G401 (cell line): Measurements from ENCODE around the gene GPS2. TPM values are rescaled to one million over a fixed set of nuclear protein-coding genes. Genes with fewer than 3 reads are reported as not detected.

ENCODE experiments used
- DNase-seq: peaks from one replicate; pipeline ENCODE4 v3.0.0-alpha.2; 2015; ENCODE audit warnings: low spot score
- in situ Hi-C: cut with HindIII; loops from 2 replicates; pipeline ENCODE4 v1.10.0; 2016; ENCODE audit warnings: low sequenced_read_pairs, mixed read lengths
- total RNA-seq: library from RNA; depleted of rRNA; stranded (reverse); fragments of >200 nt; shearing (Covaris generic); gene quantifications from 2 replicates; pipeline ENCODE4 v1.2.3, GENCODE V29; 2014

Gene GPS2
- total RNA-seq, 1 experiment from 2014 or later = 109 TPM

- in situ Hi-C loops = loop anchor here (10.0 kb wide), 1 partner anchor 98 kb away; no protein-coding TSS in a partner anchor
- DNase-seq = no peak
Measured at GRCh38 chr17:7322520-7323194, 7.5 kb upstream of the GPS2 start.

DNA sequence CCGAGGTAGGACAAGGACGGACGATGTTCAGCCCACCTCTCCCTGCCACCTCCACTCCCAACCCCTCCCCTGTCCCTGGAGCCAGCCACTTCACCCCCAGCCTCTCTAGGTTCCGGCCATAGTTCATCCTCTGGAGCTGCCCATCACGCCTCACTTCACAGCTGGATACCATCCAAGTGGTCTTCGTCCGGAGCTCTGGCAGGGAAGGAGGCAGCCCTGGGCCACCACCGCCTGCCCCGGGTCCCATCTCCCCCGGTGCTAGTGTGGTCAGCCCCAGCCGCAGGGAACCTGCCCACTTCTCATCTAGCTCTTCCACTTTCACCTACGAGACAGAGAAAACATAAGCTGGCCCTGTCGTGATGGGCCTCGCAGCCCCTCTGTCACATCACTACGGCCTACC lies 6.3 kb upstream of the GPS2 start:
- DNase-seq = no peak
- in situ Hi-C loops = loop anchor here (10.0 kb wide), 1 partner anchor 97 kb away; no protein-coding TSS in a partner anchor

GRCh38 chr17:7318121-7318860 lies 3.1 kb upstream of the GPS2 start:
- no peak for DNase-seq
- in situ Hi-C loops = no loop called here

DNA sequence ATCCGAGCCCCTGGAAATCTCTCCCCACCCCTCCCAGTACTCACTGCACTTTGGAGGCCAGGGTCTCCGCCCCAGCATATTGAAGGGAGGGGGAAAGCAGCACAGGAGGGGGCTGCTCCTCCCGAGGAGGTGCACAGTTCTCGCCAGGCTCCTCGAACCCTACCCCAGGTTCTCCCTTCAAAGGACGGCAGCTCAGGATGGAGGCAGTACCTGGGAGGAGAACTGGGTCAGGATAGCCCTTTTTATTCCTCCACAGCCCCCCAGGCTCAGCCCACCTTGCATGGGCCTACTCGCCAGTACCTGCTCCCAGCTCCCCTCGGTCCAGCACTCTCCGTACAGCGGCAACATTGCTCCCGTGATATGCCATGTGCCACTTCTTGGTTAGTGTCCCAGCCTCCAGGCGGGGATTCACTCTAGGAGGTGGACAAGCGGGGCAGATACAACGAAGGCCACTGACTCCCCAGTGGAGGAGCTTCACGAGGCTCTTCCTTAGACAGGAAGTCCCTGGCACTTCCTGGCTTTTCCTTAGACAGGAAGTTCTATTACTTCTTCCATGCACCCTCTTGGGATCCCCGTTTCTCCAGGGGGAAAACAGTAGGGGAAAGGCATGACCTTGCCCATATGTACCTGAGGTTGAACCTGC lies 2.1 kb upstream of the GPS2 start:
- in situ Hi-C loops = no loop called here
- DNase-seq = no peak

DNA sequence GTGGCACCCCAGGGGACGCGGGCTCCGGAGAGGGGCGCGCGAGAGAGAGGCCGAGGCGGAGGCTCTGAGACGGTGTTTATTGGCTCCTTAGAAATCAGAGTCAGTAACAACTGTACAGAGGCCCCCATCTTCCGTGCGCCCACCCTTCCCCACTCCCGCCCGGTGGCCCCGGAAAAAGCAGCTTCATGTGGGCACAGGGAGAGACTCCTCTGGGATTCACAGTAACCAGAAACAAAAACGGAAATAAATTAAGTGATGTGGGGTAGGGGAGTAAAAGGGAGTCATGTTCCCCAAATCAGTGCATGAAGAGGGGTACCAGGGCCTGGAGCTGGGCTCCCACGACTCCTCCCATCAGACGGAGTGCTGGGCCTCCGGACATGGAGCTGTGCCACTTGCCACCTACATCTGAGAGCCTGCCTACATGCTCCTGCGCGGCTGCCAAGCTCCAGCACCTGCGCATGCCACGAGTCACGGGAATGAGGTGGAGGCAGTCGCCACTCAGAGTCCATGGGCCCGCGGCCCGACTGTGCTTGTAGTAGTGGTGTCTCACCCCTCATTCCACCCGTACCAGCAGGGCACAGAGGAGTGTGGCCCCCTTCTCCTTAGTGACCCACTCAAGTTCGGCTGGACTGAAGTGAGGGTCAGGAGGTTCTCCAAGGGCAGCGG lies 543 bp upstream of the GPS2 start:
- DNase-seq = no peak
- in situ Hi-C loops = no loop called here

- in situ Hi-C loops = no loop called here
- DNase-seq = no peak
Measured at GRCh38 chr17:7313890-7314718, 1.1 kb downstream of the GPS2 start.

GRCh38 chr17:7313088-7313889 lies 1.9 kb downstream of the GPS2 start:
- DNase-seq = peak; percentile 14
- in situ Hi-C loops = no loop called here

DNA sequence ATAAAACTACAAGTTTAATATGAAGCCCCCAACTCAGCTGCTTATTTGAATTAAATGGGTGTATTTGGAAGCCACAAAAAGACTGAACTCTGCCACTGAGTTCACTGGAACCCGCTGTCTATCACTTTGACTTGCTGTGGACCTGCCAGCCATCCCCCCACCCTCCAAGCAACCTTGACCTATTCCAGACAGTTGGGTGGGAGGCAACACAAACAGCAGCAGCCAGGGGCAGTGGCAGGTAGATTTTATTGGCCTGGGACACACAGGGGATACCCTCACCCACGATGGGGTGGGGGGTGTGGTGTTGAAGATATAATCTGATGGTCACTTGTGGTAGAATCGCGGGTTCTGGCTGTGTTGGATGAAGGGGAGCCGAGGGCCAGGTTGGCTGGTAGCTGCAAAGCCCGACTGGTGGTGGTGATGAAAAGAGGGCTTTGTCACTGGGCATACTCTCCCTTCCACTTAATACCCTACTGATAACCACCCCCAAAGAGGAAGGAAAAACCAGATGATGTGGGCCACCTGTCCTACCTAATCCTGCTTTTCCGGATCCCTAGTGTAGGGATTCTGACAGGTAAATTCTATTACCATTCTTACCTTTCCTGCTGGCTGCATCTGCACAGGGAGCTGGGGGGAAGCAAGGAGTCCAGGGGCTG lies 2.6 kb downstream of the GPS2 start:
- DNase-seq = no peak
- in situ Hi-C loops = no loop called here

- in situ Hi-C loops = no loop called here
- DNase-seq = no peak
Measured at GRCh38 chr17:7311110-7311705, 4.0 kb downstream of the GPS2 start.

DNA sequence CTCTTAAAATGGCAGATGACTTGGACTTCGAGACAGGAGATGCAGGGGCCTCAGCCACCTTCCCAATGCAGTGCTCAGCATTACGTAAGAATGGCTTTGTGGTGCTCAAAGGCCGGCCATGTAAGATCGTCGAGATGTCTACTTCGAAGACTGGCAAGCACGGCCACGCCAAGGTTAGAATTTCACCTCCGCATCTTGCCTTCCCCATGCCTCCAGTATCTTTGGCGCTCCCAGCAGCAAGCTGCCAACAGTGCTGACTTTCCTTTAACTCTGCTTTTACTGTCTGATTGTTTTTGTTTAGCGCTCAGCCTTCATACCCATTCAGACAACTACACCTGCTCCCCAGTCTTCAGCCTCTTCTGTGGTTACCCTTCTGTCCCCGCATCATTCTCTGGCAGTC lies 5.5 kb downstream of the GPS2 start:
- in situ Hi-C loops = no loop called here
- no peak for DNase-seq

DNA sequence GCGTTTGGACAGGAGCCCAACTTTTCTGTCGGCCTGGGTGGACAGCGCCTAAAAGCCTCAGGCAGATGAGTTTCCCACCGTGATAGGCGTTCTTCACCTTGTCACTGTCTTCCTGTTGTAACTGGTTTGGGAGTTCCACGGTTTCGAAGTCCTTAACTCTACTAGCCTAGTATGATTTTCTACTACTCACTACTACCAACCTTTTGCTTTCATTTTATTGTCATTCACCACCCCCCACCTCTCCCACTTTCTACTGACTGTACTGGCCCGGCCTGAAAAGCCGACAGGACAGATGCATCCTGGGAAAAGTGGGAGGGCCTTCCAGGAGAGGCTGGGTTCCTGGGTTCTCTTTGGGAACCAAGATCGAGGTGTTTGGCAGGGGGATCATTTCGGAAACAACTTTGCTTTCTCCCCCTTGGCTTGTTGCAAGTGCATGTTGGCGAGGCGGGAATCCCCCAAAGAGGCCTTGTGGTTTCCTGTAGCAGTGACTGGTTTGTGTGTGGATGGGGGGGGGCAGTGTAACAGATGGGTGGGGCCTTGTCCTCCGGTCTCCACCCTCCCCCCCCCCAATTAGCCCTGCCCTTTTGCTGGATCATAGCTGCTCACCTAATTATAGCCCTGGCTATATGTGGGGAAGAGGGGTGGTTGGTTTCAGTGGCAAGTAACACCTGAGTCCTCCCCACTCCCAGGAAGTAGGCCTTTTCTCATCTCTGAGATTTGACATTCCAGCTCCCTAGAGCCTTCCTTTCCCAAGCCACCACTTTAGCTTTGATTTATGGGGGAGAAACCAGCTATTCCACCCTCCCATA lies 6.3 kb downstream of the GPS2 start:
- in situ Hi-C loops = no loop called here
- DNase-seq = peak; percentile 73

DNA sequence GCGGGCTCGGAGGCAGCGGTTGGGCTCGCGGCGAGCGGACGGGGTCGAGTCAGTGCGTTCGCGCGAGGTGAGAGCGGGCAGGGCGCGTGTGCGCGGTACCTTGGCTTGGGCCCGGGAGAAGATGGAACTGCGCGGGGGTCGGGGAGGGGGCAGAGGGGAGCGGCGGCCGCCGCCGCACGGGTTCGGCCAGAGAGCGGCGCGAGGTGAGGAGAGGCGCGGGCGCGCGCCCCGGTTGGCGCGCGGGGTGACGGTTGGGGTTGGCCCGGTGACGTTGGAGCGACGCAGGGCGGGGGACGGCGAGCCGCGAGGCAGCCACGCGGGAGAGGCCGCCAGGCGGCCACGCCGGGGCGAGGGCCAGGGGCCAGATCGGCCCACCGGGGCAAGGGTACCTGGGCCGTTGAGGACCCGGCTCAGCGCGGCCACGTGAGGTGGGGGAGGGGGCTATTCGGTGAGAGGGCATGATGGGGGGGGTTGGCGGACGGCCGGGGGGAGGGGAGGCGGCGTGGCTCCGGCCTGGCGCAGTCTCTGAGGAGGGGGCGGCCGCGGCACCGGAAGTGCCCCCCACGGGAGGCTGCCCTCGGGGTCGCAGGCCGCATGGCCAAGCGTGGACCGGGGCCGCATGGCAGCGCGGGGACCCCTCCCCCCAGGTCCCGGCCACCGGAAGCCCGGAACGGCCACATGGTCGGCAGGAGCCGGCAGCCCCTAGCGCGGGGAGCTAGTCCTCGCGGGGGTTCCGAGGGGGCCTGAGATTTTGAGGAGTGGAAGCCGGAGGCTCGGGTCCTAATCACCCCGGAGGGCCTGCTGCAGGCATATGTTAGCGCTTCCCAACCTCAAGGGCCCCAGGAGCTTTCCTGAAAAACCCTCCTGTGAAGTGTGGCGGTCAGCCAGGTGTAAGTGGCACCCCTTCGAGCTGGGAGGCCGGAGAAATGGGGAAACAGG lies 7.2 kb downstream of the GPS2 start:
- in situ Hi-C loops = no loop called here
- DNase-seq = no peak

DNA sequence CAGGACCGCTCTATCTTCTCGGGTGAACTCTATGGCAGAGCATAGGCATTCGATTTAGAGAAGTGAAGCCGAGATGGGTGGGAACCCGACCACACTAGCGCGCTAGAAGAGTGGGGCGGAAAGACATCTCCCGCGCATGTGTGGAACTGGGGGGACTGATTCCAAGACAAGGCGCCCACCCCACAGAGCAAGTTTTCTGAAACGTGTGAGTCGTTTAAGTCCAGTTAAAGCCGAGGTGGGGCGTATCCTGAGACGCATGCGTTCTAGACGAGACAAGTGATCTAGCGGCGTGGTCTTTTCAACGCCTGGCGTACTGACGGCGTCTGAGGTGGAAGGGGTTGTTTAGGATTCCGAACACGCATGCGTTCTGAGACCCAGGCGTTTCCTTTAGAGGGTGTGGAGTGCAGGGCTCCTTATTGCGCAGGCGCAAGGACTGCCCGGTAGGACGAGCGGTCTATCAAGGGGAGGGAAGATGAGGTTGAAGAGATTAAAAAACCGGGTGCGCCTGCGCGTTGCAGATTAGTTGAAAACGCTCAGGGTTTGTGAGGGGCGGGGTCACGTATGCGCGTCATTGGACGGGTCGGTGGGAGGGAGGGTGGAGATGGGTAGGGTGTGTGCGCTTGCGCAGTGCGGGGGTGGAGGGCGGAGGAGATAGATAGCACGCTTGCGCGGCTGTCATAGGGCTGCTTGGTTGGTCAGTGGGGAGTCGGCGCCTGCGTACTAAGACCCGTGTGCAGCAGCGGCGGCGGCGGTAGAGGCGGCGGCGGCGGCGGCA lies 8.1 kb downstream of the GPS2 start, which contains the start of gene EIF5A:
Gene EIF5A, plus strand, starts transcription at position 718 of the 775 bp plus-strand sequence. CDS start 2,008 bp downstream, outside the sequence.
- in situ Hi-C loops = no loop called here
- DNase-seq = peak; percentile 100

DNA sequence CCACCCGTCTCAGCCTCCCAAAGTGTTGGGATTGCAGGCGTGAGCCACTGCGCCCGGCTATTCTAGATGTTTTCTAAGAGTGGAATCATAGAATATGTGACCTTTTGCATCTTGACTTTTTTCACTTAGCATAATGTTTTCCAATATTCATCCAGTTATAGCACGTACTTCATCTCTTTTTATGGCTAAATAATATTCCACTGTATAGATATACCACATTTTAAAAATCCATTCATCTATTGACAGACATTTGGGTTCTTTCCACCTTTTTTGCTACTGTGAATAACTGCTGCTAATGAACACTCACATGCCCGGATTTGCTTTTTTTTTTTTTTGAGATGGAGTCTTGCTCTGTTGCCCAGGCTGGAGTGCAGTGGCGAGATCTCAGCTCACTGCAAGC lies 11.0 kb downstream of the GPS2 start:
- in situ Hi-C loops = no loop called here
- no peak for DNase-seq
